HL-60 (cell line): Measurements from ENCODE around the gene LPAR2.

Experiments
- CTCF ChIP-seq: IDR thresholded peaks from one replicate; pipeline ENCODE4 v1.5.1; 2011; ENCODE audit warnings: low read length, control low read depth, inconsistent platforms; ENCODE audit not compliant: insufficient read depth
- GABPA ChIP-seq: IDR thresholded peaks from 2 replicates; pipeline ENCODE4 v1.6.1; 2012; ENCODE audit warnings: low read depth
- POLR2AphosphoS5 ChIP-seq: IDR thresholded peaks from 2 replicates; pipeline ENCODE4 v1.6.1; 2012; ENCODE audit warnings: low read depth
- REST ChIP-seq: IDR thresholded peaks from 2 replicates; pipeline ENCODE4 v1.6.1; 2012; ENCODE audit warnings: low read depth; ENCODE audit not compliant: insufficient replicate concordance
- SPI1 ChIP-seq: IDR thresholded peaks from 2 replicates; pipeline ENCODE4 v1.6.1; 2012; ENCODE audit warnings: low read depth, mild to moderate bottlenecking, borderline replicate concordance

DNA sequence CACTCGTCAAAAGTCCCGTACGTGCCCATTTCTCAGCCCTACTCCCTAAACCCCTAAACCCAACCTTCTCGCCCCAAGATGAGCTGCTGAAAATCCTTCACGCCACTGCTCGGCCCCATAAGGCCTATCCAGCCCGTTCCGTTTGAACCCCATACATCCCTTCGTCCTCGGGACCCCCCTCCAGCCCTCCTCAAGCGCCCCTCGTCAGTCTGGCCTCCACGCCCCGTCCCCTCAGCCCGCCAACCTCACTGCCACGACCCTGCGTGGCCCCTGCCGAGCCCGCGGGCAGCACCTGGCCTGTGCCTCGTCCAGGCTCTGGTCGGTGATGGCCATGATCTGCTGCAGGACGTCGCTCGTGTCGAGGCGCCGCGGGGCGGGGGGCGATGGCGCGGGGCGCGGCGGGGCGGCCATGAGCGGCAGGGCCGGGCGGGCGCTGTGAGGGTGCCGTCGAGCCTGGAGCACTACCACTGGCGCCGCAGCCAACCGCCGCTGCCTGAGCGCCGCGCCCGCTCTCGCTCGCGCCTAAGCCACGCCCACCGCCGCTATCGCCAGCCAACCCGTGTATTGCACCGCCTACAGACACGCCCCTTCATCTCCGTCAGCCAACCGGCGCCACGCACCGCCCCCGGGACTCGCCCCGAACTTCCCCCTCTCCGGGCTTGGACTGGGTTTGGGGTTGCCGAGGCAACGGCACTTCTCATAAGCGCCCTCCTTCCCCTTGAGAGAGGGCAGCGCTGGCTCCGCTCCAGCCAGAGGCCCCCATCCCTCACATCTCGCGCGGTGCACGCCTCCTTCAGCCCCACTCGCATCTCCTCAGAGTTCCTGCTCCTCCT is 9.6 kb downstream of the LPAR2 start, which contains the start of gene PBX4:
- no peak for TF ChIP-seq CTCF
- no peak for TF ChIP-seq POLR2AphosphoS5
- no peak for TF ChIP-seq REST
- TF ChIP-seq GABPA, result no peak
- no peak for TF ChIP-seq SPI1
